HG03565 (cell line): ENCODE measurements around the gene VASP.

ENCODE experiments used
- ATAC-seq: cut with Tn5 transposase; IDR thresholded peaks from one replicate; pipeline ENCODE4 v1.9.1; 2021; ENCODE audit warnings: mild to moderate bottlenecking, moderate library complexity; ENCODE audit not compliant: unreplicated experiment

Gene VASP

GRCh38 chr19:45514376-45515051 is 7.2 kb downstream of the VASP start:
- ATAC-seq: no peak

- no peak for ATAC-seq
These were observed 7.9 kb downstream of the VASP start for GRCh38 chr19:45515081-45515624.

- no peak for ATAC-seq
These were observed 8.6 kb downstream of the VASP start for GRCh38 chr19:45515807-45516401.

GRCh38 chr19:45517238-45517637 is 10.0 kb downstream of the VASP start:
- ATAC-seq: no peak

- ATAC-seq: no peak
These were observed 10.6 kb downstream of the VASP start for GRCh38 chr19:45517641-45518468.

GRCh38 chr19:45518469-45518826 is 11.2 kb downstream of the VASP start:
- ATAC-seq: no peak

GRCh38 chr19:45522010-45522941 is 15.0 kb downstream of the VASP start:
- ATAC-seq: no peak

- peak; percentile 77 for ATAC-seq
These were observed 16.5 kb downstream of the VASP start for GRCh38 chr19:45523642-45524256.

GRCh38 chr19:45524575-45525129 is 17.4 kb downstream of the VASP start:
- ATAC-seq: no peak

GRCh38 chr19:45526143-45526542 is 18.9 kb downstream of the VASP start:
- no peak for ATAC-seq

- ATAC-seq: no peak
These were observed 19.7 kb downstream of the VASP start for GRCh38 chr19:45526971-45527370.

- ATAC-seq: no peak
These were observed 20.5 kb downstream of the VASP start for GRCh38 chr19:45527731-45528130.

GRCh38 chr19:45528149-45528743 is 21.0 kb downstream of the VASP start:
- ATAC-seq: no peak

- no peak for ATAC-seq
These were observed 21.6 kb downstream of the VASP start for GRCh38 chr19:45528744-45529419.

- no peak for ATAC-seq
These were observed 22.1 kb downstream of the VASP start for GRCh38 chr19:45529420-45529785.

- ATAC-seq: no peak
These were observed 24.1 kb downstream of the VASP start for GRCh38 chr19:45531349-45531748.

GRCh38 chr19:45539459-45539858 is 32.2 kb downstream of the VASP start:
- ATAC-seq: no peak

- ATAC-seq: no peak
These were observed 35.0 kb downstream of the VASP start for GRCh38 chr19:45542234-45542668.

GRCh38 chr19:45547211-45547770 is 40.0 kb downstream of the VASP start:
- ATAC-seq: no peak
